ENCODE measurements around the gene NBEAL1.
A peak's percentile ranks its signal among the peaks of the same experiment; 100 is the strongest.
"Not testable (repeated sequence)": the region's sequence is repeated elsewhere in the genome, so short reads cannot be mapped to it uniquely, and the experiment has no call there.

The NBEAL1 gene

DNA sequence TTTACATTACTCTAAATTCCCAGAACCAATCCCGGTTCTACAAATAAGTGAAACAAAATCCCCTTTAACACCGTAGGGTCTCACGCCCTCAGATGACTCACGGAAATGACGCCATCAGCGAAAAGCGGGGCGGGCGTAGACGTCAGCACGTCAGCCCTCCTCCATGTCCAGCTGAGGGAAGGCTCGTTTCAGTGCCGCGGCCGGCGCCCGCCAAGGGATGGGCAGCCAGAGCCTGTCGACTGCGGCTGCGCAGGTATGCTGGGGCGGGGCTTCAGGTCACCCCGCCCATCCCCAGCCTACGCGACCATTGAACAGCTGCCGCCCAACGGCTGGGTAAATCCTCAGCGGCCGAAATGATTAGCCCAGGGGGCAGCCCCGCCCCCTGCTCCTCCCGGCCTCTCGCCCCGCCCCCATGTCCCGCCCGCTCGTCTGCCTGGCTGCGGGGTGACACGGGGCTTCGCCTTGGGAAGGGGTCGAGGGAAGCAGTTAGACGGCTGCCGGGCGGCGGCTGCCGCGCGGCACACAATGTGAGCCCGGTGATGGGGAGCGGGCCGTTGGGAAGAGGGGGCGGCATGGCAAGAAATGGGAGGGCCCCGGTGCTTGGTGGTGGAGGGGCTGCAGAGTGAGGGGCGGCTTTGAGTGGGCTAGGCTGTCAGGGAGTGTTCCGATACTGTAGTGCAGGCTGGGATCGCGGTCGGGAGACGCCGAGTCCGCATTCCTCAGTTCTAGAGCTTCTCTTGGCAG lies at the start of gene NBEAL1:
TSS of gene NBEAL1 (plus strand) at position 420 of the 744 bp plus-strand sequence. CDS start 1,510 bp downstream, outside the sequence.
- DNase-seq, result peak; percentile 99

GRCh38 chr2:202965810-202966460 lies 48.7 kb upstream of the NBEAL1 start:
- DNase-seq, result peak; percentile 92

GRCh38 chr2:202969404-202969803 lies 45.3 kb upstream of the NBEAL1 start:
- DNase-seq, result not testable (repeated sequence)

GRCh38 chr2:202976809-202977208 lies 37.9 kb upstream of the NBEAL1 start:
- no peak for DNase-seq

DNA sequence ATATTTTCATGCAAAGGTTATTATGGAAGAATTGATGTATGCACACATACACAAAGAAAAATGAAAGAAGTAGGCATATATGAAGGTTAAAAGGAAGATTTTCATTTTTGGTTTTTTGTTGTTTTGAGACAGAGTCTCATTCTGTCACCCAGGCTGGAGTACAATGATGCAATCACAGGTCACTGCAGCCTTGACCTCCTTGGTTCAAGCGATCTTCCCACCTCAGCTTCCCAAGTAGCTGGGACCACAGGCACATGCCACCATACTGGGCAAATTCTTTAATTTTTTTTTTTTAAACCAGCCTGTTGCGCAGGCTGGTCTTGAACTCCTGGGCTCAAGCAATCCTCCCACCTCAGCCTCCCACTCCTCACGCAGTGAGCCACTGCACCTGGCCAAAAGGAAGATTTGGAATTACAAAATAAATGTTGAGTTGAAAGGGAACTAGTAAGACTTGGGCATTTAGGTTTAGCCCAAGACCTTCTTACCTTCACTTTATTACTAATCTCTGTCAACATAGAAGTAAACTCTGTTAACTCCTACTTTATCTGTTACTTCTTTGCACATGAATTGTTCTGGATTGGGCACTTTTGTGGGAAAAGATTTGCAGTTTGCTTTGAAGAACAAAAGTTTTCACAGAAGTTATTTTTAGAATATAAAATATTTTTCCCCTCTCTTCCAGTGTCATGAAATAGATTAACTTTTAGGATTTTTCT lies 31.7 kb upstream of the NBEAL1 start:
- no peak for DNase-seq

DNA sequence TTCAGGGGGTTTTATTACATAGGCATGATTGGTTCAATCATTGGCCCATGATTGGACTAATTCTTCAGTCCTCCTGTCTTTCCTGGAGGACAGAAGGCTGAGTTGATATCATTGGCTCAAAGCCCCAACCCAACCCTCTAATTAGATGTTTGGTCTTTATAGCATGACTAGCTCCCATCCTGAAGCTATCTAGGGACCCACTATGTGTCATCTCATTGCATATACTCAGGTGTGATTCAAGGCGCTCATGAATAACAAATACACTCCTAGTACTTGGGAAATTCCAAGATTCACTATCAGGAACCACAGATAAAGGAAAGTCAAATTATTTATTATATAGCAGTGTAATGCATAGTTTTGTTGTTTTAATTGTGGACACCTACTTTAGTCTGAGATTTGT lies 24.9 kb upstream of the NBEAL1 start:
- DNase-seq, result no peak

DNA sequence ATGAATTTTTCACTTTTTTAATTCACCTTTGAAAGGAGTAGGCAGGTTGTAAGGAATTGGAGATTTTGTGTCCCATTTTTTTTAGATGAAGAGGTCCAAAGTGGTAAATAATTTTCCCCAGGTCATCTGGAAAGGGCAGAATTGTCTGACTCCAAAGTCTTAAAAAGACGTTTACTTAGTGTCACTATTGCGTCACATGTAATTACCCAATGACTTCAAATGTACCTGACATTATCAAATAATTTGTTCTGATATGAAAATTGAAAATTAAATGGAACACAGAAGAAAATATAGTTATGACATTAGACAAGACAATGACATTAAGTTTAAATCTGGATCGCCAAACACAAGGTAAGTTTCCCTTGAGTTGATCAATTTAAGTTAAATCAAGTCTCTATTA lies 24.2 kb upstream of the NBEAL1 start:
- no peak for DNase-seq

- not testable (repeated sequence) for DNase-seq
Observed at GRCh38 chr2:202997113-202997512, 17.6 kb upstream of the NBEAL1 start.

DNA sequence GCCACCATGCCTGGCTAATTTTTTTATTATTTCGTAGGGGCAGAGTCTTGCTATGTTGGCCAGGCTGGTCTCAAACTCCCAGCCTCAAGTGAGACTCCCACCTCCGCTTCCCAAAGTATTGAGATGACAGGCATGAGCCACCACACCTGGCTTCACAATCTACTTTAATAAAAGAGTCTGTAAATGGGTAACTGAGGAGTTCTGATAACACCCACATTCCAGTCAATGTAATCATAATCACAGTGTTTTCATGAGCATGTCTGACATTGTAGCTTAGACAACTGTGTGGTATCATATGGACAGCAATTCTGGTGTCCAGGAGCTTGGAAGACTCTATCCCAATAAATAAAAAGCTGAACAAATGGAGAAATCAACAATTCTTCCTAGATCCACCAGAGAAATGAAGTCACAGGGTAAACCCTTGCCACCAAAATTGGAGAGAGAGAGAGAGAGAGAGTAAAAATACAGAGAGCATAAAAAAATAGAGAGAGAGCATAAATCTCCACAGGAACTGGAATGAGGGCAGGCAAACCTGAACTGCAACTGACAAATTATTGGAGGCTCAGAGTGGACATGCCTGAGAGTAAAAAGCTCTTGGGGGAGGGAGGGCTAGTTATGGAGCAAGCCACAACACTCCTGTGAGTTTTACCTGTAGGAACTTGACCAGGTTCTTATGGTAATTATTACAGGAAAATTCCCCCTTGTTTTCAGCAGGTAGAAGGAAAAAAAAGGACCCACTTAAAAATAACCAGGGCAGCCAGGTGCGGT lies 12.4 kb upstream of the NBEAL1 start:
- no peak for DNase-seq

GRCh38 chr2:203003716-203004115 lies 11.0 kb upstream of the NBEAL1 start:
- DNase-seq, result no peak

DNA sequence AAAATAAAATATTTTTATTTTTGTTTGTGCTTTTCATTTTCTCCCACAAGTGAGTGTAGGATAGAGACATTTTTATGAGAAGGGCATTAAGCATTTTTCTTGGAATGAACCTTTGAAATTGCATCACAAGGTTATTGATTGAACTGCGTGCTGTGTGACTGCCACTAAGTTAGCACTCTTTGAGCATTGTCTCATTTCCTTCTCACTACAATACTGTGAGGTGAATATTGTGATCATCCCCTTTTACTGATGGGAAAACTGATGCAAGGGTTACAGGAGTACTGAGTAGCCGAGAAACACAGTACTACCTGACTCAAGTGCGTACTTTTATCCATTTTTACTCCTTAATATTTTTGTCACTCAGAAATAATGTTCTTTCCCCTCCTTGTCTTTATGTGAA lies 2.0 kb downstream of the NBEAL1 start:
- DNase-seq, result no peak

DNA sequence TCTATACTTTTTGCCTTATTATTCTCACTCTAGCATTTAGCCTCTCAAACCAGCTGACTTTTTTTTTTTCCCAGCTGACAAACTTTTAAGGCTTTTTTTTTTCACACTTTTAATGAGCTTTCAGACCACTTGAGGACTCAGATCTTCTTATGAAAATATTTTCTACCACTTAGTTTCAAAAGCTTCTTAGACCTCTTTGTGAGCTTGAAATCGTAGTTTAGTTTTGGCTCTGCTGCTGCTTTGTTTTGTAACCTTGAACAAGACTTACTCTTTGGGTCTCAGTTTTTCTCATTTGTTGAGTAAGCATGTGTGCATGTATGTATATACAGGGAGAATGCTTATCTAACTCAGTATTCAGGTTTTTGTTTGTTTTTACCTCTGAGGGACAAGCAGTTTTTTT lies 3.5 kb downstream of the NBEAL1 start:
- peak; percentile 32 for DNase-seq

- no peak for DNase-seq
Observed at GRCh38 chr2:203019142-203019541, 4.5 kb downstream of the NBEAL1 start.

DNA sequence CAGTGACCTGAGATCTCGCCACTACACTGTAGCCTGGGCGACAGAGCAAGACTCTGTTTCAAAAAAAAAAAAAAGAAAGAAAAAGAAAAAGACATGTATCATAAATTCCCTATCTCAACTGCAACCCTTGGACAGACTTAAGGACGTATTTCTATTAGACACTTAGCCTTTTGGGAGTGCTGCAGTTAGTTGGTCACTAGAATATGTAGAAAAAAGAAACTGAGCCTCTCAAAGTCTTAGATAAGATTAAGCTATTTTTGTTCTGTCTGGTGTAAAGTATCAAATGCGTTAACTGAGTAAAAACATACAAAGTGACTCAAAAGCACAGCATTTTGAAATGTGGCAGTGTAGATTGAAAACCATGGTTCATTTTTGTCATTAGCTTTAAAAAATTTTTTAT lies 7.3 kb downstream of the NBEAL1 start:
- DNase-seq, result no peak

DNA sequence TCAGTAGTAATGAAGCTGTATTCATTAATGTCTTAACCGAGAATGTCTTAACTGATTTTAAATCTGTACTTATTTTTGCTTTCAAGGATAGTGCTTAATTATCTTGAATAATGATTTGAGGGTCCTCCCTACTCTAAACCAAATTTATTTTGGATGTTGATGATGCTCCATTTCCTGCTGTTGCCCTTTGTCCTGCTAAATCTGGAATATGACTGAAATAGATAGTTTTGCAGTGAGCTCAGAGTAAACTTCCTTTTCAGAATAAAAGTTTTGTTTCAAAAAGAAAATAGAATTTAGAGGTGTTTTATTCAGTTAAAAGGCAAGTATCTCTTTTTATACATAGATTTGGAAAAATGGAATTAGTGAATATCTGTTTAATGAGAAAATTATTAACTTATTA lies 8.1 kb downstream of the NBEAL1 start:
- no peak for DNase-seq

DNA sequence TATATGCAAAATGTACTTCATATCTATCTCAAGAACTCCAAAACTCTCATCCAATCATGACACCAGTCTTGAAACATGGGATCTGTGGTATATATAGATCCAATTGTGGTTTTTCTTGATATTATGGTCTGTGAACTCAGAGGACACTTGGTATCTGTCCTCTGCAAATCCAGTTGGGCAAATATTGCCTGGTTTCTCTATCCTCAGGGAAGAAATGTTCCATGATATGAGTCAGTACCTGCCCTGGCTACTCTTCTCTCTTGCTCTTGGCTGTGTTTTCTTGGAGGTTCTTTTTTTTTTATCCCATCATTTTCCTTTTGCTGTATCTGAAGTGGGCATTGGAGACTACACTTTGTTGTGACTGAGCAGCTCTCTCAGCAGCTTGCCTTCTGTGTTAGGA lies 10.9 kb downstream of the NBEAL1 start:
- DNase-seq, result no peak

- DNase-seq, result no peak
Observed at GRCh38 chr2:203030545-203030944, 15.9 kb downstream of the NBEAL1 start.

DNA sequence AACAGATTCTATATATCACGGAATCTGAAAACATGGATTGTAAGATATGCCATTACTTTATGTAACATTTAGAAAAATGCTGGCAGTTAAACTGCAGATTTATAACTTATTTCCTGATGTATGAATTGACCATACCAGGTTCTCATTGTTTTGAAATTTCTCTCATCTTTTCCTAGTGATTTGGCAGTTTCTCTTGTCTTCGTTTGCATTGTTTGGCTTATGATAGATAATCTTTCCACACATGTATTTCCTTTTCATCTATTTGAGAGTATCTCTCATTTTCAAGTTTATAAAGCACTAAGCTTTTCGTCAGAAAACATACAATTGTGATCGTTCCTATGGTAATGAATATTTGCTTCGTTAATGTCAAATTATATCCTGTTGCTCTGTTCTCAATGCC lies 16.3 kb downstream of the NBEAL1 start:
- no peak for DNase-seq

DNA sequence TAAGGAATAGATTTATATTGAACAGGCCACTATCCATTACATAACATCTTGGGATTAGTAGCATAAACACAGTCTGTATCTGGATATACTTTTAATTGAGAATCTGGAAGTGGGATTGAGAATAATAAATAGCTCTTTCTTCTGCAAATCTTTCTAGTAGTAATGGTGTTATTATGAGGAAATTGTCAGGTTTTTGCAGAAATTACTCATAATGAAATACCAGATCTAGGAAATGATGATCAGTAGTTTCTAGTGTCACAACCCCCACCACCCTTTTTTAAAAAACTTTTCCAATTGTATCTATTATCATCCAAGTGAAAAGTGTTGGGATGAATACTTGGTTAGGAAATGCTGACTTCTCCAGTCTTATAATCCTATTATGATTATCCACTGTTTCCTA lies 18.7 kb downstream of the NBEAL1 start:
- DNase-seq, result peak; percentile 25

- no peak for DNase-seq
Observed at GRCh38 chr2:203035879-203036470, 21.3 kb downstream of the NBEAL1 start.

- no peak for DNase-seq
Observed at GRCh38 chr2:203037026-203037425, 22.4 kb downstream of the NBEAL1 start.

DNA sequence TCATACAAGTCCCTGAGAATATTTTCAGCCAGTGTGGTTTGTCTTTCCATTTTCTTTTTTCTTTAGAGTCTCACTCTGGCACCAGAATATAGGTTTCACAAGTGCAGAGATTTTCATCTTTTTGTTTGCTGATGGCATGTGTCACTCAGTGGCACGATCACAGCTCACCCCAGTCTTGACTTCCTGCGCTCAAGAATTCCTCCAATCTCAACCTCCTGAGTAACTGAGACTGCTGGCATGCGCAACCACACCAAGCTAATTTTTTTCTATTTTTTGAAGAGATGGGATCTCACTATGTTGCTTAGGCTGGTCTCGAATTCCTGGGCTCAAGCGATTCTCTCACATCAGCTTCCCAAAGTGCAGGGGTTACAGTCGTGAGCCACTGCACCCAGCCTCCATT lies 23.9 kb downstream of the NBEAL1 start:
- no peak for DNase-seq

GRCh38 chr2:203039211-203039610 lies 24.5 kb downstream of the NBEAL1 start:
- DNase-seq, result not testable (repeated sequence)

Measured in activated CD4-positive, alpha-beta T cell treated with anti-CD3 and anti-CD28 coated beads, Interleukin-10, Interleukin-2, amounts not matched to agents 100 ng/mL and 50 ng/mL, durations not matched to agents 16 hours and 8 hours (primary cell).